Liver (tissue), 9 donors: ENCODE measurements around the gene ACAT2. TPM values are rescaled to one million over a fixed set of nuclear protein-coding genes. Genes with fewer than 3 reads are reported as not detected.

Source experiments
- DNase-seq: peaks from one replicate; pipeline ENCODE4 v3.0.0-alpha.2; 2017; ENCODE audit warnings: low spot score
- H3K27ac ChIP-seq, 2 donors: one replicate each; pipeline ENCODE4 v1.7.0; 2013; ENCODE audit warnings: inconsistent platforms in 2 of 2, low read length in 2 of 2, control low read depth in 1 of 2, low read depth in 1 of 2, mild to moderate bottlenecking in 1 of 2
- H3K27me3 ChIP-seq, 4 donors: one replicate each; pipeline versions ENCODE4 v1.6.1 to v1.7.0; 2013; ENCODE audit warnings: low read length in 3 of 4, inconsistent platforms in 1 of 4, mild to moderate bottlenecking in 1 of 4, moderate library complexity in 1 of 4; ENCODE audit not compliant: control insufficient read depth in 4 of 4, insufficient read depth in 4 of 4
- H3K36me3 ChIP-seq, 4 donors: one replicate each; pipeline versions ENCODE4 v1.6.1 to v1.7.0; 2013; ENCODE audit warnings: low read length in 3 of 4, mild to moderate bottlenecking in 3 of 4, low read depth in 1 of 4, moderate library complexity in 1 of 4; ENCODE audit not compliant: control insufficient read depth in 4 of 4, insufficient read depth in 3 of 4
- H3K4me1 ChIP-seq, 4 donors: one replicate each; pipeline versions ENCODE4 v1.6.1 to v1.7.0; 2013; ENCODE audit warnings: low read length in 3 of 4, mild to moderate bottlenecking in 3 of 4, moderate library complexity in 1 of 4; ENCODE audit not compliant: control insufficient read depth in 4 of 4, insufficient read depth in 4 of 4
- H3K4me3 ChIP-seq, 3 donors: one replicate each; pipeline versions ENCODE4 v1.6.1 to v1.7.0; 2013; ENCODE audit warnings: low read length in 3 of 3, control low read depth in 1 of 3, low read depth in 1 of 3, mild to moderate bottlenecking in 1 of 3
- H3K9ac ChIP-seq, 2 donors: one replicate each; pipeline ENCODE4 v1.7.0; 2013; ENCODE audit warnings: low read length in 2 of 2, mild to moderate bottlenecking in 2 of 2, moderate library complexity in 2 of 2, control low read depth in 1 of 2, low read depth in 1 of 2
- H3K9me3 ChIP-seq, 4 donors: one replicate each; pipeline versions ENCODE4 v1.6.1 to v1.7.0; 2013; ENCODE audit warnings: low read length in 3 of 4; ENCODE audit not compliant: control insufficient read depth in 4 of 4
- EGR1 ChIP-seq, 2 donors: IDR thresholded peaks; 2 replicates each; pipeline ENCODE4 v1.6.1; 2016 to 2018; ENCODE audit warnings: antibody characterized with exemption in 2 of 2, low read depth in 2 of 2
- FOXA1 ChIP-seq: IDR thresholded peaks from 2 replicates; pipeline ENCODE4 v1.6.1; 2016; ENCODE audit warnings: antibody characterized with exemption
- FOXA2 ChIP-seq: IDR thresholded peaks from 2 replicates; pipeline ENCODE4 v1.6.1; 2016; ENCODE audit warnings: antibody characterized with exemption
- GABPA ChIP-seq, 2 donors: IDR thresholded peaks in 1 of 2; conservative IDR thresholded peaks in 1 of 2; 2 replicates each; pipeline ENCODE4 v1.6.1; 2016; ENCODE audit warnings: antibody characterized with exemption in 2 of 2, mild to moderate bottlenecking in 1 of 2, moderate library complexity in 1 of 2
- HNF4A ChIP-seq, 2 donors: conservative IDR thresholded peaks; 2 replicates each; pipeline ENCODE4 v1.6.1; 2016; ENCODE audit warnings: antibody characterized with exemption in 2 of 2, mild to moderate bottlenecking in 2 of 2
- HNF4G ChIP-seq: IDR thresholded peaks from 2 replicates; pipeline ENCODE4 v1.6.1; 2016; ENCODE audit warnings: antibody characterized with exemption
- JUND ChIP-seq, 2 donors: IDR thresholded peaks; 2 replicates each; pipeline ENCODE4 v1.6.1; 2016; ENCODE audit warnings: antibody characterized with exemption in 2 of 2
- MAX ChIP-seq: IDR thresholded peaks from 2 replicates; pipeline ENCODE4 v1.6.1; 2016; ENCODE audit warnings: antibody characterized with exemption
- NR2F2 ChIP-seq: IDR thresholded peaks from 2 replicates; pipeline ENCODE4 v1.6.1; 2016; ENCODE audit warnings: antibody characterized with exemption
- RAD21 ChIP-seq, 2 donors: IDR thresholded peaks; 2 replicates each; pipeline ENCODE4 v1.6.1; 2016; ENCODE audit warnings: antibody characterized with exemption in 2 of 2, mild to moderate bottlenecking in 2 of 2
- REST ChIP-seq: IDR thresholded peaks from 2 replicates; pipeline ENCODE4 v1.6.1; 2016; ENCODE audit warnings: antibody characterized with exemption, mild to moderate bottlenecking
- RXRA ChIP-seq, 2 donors: IDR thresholded peaks; 2 replicates each; pipeline ENCODE4 v1.6.1; 2017 to 2018; ENCODE audit warnings: antibody characterized with exemption in 2 of 2, mild to moderate bottlenecking in 1 of 2
- SP1 ChIP-seq: IDR thresholded peaks from 2 replicates; pipeline ENCODE4 v1.6.1; 2018; ENCODE audit warnings: antibody characterized with exemption, mild to moderate bottlenecking
- TAF1 ChIP-seq: conservative IDR thresholded peaks from 2 replicates; pipeline ENCODE4 v1.6.1; 2016; ENCODE audit warnings: antibody characterized with exemption, mild to moderate bottlenecking
- YY1 ChIP-seq: IDR thresholded peaks from 2 replicates; pipeline ENCODE4 v1.6.1; 2016; ENCODE audit warnings: antibody characterized with exemption, mild to moderate bottlenecking
- ZBTB33 ChIP-seq: IDR thresholded peaks from 2 replicates; pipeline ENCODE4 v1.6.1; 2016; ENCODE audit warnings: antibody characterized with exemption
- WGBS: extraction: QIAGEN DNeasy Blood & Tissue Kit; methylation state at CpG from one replicate; pipeline ENCODE4 v1.1.7; 2013; 5-methylcytosine and 5-hydroxymethylcytosine counted together
- polyA plus RNA-seq, 2 donors: library from polyadenylated mRNA; stranded (reverse) in 1 of 2; unstranded in 1 of 2; fragments of 200-250 nt in 1 of 2; fragments of >200 nt in 1 of 2; fragmentation: Nextera tagmentation in 1 of 2; extraction: Ambion mirVana in 1 of 2; gene quantifications; one replicate each; pipeline versions ENCODE4 v1.2.1 to v1.2.3, GENCODE V29; 2013 to 2015
- total RNA-seq, 2 donors: library from RNA; depleted of rRNA; stranded (reverse); fragments of >200 nt; gene quantifications; one replicate each; pipeline ENCODE4 v1.2.3, GENCODE V29; 2014
- TF ChIP-seq, protein P1 (sequence below): IDR thresholded peaks from 2 replicates; pipeline ENCODE4 v1.6.1; 2016; ENCODE audit warnings: antibody characterized with exemption
- TF ChIP-seq, protein P2 (sequence below): fragments of 150-350 bp; IDR thresholded peaks from 2 replicates; pipeline ENCODE4 v1.5.1; 2017; ENCODE audit warnings: improper control_type of control experiment, low read depth, low read length; ENCODE audit not compliant: missing input control
- donor health status: healthy.
- donor health status: healthy.
- donor health status: healthy.
- donor health status: healthy.
- donor health status: healthy.

Gene ACAT2
- total and polyA plus RNA-seq, 4 donors, result 68.2 to 116 (median 94.2) TPM

DNA sequence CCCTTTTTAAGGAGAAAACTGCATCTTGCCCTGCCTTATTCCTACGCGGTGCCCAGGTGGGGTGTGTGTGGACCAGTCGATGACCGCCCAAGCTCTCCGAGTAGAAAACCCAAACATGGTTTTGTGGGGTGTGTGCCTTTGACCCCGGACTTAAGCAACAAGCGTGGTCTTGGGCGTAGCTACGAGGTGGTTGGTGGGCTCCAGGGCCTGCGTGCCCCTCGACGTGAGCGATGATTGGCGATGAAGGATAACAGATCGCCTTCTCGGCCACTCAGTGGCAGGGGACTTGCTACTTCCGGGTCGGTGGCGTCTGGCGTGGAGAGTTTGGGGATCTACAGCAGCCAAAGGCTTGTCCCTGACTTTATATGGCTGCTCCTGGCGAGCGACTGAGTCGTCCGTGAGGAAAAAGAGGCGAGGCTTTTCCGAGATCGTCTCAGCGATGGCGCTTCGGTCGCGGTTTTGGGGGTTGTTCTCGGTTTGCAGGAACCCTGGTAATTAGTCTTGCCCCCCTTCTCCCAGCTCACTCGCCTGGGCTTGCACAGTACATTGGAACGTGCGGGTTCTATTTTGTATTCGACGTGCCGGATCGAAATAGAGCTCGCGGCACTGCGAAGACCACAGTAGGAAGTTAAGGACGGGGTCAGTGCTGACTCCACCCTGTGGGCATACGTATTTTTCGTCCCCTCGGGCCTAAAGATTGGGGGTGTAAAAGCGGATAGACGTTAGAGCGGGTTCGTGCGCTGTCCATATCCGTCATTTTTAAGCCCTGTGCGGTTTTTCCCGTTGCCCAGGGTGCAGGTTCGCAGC lies 28.5 kb downstream of the ACAT2 start, which contains the start of gene MRPL18:
Gene MRPL18, plus strand, starts transcription at position 319 of the 807 bp plus-strand sequence. Its CDS starts 121 bp downstream, at position 440.
- Histone ChIP-seq H3K9ac (peak within 1 kb of the TSS; percentile 91 to 97), H3K27me3 (no peaks in the 10 kb centered on the region), H3K9me3 (no peaks in the 10 kb centered on the region), H3K27ac (peak within 1 kb of the TSS; percentile 99), H3K4me3 (peak within 1 kb of the TSS; percentile 86 to 98 (median 97)), H3K36me3 (peaks cover 3 to 18% (median 15%) of the 10 kb centered on the region in 4 donors), H3K4me1 (peaks cover 3 to 32% (median 25%) of the 10 kb centered on the region in 4 donors)
- under 1% methylated on average over 56 of the region's 56 CpGs for WGBS
- TF ChIP-seq FOXA2 (no peak), FOXA1 (no peak), NR2F2 (peak; percentile 75), JUND (IDR thresholded peaks at IDR 0.05) (no peak), GABPA (IDR thresholded peaks at IDR 0.05 in 1 of 2, conservative IDR thresholded peaks at IDR 0.05 in 1 of 2) (no peak), TAF1 (peak; percentile 60), ZBTB33 (no peak), RXRA (IDR thresholded peaks at IDR 0.05) (peak in 1 of 2 donors; percentile 67), EGR1 (IDR thresholded peaks at IDR 0.05; ENCODE audit: low read depth in 2 of 2) (peak; percentile 4 to 26), REST (peak; percentile 92), HNF4A (conservative IDR thresholded peaks at IDR 0.05) (no peak), HNF4G (peak; percentile 34), MAX (no peak), SP1 (peak; percentile 75), YY1 (peak; percentile 71), RAD21 (IDR thresholded peaks at IDR 0.05) (peak in 1 of 2 donors; percentile 48)
- TF ChIP-seq, protein P1, sequence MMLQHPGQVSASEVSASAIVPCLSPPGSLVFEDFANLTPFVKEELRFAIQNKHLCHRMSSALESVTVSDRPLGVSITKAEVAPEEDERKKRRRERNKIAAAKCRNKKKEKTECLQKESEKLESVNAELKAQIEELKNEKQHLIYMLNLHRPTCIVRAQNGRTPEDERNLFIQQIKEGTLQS, result no peak
- TF ChIP-seq, protein P2, sequence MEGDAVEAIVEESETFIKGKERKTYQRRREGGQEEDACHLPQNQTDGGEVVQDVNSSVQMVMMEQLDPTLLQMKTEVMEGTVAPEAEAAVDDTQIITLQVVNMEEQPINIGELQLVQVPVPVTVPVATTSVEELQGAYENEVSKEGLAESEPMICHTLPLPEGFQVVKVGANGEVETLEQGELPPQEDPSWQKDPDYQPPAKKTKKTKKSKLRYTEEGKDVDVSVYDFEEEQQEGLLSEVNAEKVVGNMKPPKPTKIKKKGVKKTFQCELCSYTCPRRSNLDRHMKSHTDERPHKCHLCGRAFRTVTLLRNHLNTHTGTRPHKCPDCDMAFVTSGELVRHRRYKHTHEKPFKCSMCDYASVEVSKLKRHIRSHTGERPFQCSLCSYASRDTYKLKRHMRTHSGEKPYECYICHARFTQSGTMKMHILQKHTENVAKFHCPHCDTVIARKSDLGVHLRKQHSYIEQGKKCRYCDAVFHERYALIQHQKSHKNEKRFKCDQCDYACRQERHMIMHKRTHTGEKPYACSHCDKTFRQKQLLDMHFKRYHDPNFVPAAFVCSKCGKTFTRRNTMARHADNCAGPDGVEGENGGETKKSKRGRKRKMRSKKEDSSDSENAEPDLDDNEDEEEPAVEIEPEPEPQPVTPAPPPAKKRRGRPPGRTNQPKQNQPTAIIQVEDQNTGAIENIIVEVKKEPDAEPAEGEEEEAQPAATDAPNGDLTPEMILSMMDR, result no peak
- peak; percentile 90 for DNase-seq
